Posterior vena cava (tissue), 2 donors: ENCODE results near the gene OR51V1. TPM values are rescaled to one million over a fixed set of nuclear protein-coding genes. Genes with fewer than 3 reads are reported as not detected.

ENCODE experiments used
- DNase-seq: peaks from one replicate; pipeline ENCODE4 v3.0.0-alpha.2; 2020; ENCODE audit warnings: low spot score
- intact Hi-C, 2 donors: fragments of 100-400 bp; cut with DNase I; formaldehyde crosslinking; loops; one replicate each; pipeline versions ENCODE4 v1.14.1 to v1.14.2; 2022 to 2023
- total RNA-seq, 2 donors: library from RNA; stranded (reverse); fragmentation: NEBNext Ultra II Directional; extraction: Animal tissue kit (Norgen Biotek cat#: 25700); gene quantifications; one replicate each; pipeline ENCODE4 v1.2.1, GENCODE V29; 2021
- donor health status: DM: yes; HTN: yes; CAD: no.
- donor health status: DM: yes; HTN: yes; CAD: no.

Gene OR51V1
- total RNA-seq, 2 donors from 2014 or later, result not detected

DNA sequence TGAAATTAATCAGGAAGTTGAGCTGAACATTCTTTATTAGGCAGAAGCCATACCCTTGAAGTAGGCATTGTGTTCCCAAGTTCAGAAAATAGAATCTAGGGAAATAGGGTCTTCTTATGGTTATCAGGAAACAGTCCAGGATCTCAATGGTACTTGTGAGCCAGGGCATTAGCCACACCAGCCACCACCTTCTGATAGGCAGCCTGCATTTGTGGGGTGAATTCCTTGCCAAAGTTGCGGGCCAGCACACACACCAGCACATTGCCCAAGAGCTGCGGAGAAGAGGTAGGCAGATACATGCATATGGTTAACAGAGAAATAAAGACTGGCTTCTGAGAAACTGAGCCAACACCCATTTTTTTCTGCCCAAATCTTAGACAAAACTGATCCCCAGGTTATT lies 32.3 kb upstream of the OR51V1 start:
- DNase-seq, result no peak
- intact Hi-C loops, result no loop called here

GRCh38 chr11:5232176-5232575 lies 31.7 kb upstream of the OR51V1 start:
- intact Hi-C loops, result no loop called here
- DNase-seq, result no peak

DNA sequence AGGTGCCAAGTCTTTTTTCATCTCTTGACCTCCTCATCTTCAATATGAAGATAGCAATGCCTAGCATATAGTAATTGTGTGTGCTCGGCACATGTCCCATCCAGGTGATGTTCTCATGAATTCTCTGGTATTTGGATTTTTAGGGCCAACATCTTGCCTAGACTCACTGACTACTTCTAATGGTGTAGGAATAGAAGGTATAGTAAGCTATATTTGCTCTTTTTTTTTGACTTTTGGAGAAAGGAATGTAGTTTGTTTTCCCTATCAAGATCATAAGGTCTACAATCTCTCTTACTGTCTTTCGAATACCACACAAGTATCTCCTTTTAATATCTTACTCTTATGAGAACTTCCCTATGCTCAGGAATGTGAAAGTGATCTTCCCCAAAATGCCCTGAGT lies 30.6 kb upstream of the OR51V1 start:
- no peak for DNase-seq
- intact Hi-C loops, result no loop called here

- intact Hi-C loops, result no loop called here
- DNase-seq, result no peak
Measured at GRCh38 chr11:5230266-5230665, 29.8 kb upstream of the OR51V1 start.

DNA sequence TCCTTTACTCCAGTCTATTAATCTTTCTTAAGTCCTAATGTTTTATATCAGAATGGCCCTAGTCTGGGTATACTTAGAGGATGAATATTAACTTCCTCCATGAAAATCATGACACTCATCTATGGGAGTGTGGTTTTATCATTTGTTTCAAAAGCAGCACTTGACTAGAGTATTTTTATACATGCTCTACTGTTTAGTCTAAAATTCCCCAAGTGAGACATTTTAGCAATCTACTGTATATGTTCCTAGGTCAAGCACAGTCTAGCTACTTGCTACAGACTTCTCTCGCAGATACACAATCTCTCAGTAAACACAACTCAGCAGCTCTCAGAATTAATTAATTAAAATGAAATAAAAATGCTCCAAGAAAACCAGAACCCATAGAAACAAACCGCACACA lies 29.3 kb upstream of the OR51V1 start:
- intact Hi-C loops, result no loop called here
- no peak for DNase-seq

DNA sequence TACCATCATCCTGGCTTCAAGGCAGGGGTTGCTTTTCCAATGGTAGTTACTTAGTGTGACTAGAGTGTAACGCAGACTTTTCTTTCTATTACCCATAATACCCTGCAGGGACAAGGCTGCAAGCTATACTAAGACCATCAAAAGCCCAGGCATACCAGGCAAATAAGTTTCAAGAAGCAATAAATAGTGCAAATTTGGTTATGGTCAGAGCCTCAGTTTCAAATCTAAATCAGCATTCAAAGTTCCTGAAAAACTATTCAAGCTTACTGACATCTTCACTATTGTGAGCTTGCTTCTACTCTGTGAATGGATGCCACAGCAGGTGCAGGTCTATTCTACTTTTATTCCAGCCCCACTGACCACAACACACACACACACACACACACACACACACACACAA lies 28.9 kb upstream of the OR51V1 start:
- intact Hi-C loops, result no loop called here
- no peak for DNase-seq

DNA sequence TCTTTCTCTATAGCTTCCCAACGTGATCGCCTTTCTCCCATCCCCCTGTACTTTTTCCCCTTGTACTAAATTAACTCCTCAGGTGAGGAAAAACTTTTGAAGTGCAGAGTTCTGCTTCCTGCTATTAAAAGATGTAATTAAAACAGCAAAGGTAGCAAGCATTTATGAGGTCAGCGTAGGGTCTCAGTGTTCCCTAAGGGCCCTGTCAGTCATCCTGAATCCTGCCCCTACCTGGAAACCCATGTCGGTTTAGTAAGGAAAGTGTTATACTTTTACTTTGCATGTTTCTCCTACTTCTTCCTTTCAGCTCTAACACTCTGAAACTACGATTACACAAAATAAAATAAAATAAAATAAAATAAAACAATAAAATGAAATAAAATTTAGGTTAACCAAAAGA lies 27.6 kb upstream of the OR51V1 start:
- DNase-seq, result no peak
- intact Hi-C loops, result no loop called here

- intact Hi-C loops, result no loop called here
- no peak for DNase-seq
Measured at GRCh38 chr11:5227681-5228080, 27.2 kb upstream of the OR51V1 start.

DNA sequence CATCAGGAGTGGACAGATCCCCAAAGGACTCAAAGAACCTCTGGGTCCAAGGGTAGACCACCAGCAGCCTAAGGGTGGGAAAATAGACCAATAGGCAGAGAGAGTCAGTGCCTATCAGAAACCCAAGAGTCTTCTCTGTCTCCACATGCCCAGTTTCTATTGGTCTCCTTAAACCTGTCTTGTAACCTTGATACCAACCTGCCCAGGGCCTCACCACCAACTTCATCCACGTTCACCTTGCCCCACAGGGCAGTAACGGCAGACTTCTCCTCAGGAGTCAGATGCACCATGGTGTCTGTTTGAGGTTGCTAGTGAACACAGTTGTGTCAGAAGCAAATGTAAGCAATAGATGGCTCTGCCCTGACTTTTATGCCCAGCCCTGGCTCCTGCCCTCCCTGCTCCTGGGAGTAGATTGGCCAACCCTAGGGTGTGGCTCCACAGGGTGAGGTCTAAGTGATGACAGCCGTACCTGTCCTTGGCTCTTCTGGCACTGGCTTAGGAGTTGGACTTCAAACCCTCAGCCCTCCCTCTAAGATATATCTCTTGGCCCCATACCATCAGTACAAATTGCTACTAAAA lies 26.3 kb upstream of the OR51V1 start, which contains the start of gene HBB:
Gene HBB, minus strand, starts transcription at position 340 of the 579 bp plus-strand sequence. Its CDS starts 50 bp downstream, at position 290.
- intact Hi-C loops, result no loop called here
- no peak for DNase-seq

DNA sequence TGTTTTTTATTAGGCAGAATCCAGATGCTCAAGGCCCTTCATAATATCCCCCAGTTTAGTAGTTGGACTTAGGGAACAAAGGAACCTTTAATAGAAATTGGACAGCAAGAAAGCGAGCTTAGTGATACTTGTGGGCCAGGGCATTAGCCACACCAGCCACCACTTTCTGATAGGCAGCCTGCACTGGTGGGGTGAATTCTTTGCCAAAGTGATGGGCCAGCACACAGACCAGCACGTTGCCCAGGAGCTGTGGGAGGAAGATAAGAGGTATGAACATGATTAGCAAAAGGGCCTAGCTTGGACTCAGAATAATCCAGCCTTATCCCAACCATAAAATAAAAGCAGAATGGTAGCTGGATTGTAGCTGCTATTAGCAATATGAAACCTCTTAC lies 25.0 kb upstream of the OR51V1 start:
- DNase-seq, result no peak

GRCh38 chr11:5224538-5225479 lies 24.3 kb upstream of the OR51V1 start:
- intact Hi-C loops, result no loop called here
- no peak for DNase-seq

More for the DNA sequence above, 25.0 kb upstream of the OR51V1 start:
- intact Hi-C loops, result no loop called here

DNA sequence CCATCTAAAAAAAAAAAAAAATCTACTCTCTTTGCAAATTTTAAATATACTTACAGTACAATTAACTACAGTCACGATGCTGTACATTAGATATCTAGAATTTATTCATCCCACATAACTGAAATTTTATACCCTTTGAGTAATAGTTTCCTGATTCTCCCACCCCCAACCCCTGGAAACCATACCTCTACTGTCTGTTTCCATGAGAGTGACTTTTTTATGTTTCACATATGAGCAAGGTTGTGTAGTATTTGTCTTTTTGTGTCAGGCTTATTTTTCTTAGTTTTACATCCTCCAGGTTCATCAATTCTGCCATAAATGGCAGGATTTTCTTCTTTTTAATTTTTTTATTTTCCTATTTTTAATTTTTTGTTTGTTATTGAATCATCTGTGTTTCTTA lies 23.2 kb upstream of the OR51V1 start:
- DNase-seq, result no peak
- intact Hi-C loops, result no loop called here

- no peak for DNase-seq
- intact Hi-C loops, result no loop called here
Measured at GRCh38 chr11:5223146-5223545, 22.7 kb upstream of the OR51V1 start.

- DNase-seq, result no peak
- intact Hi-C loops, result no loop called here
Measured at GRCh38 chr11:5210376-5210885, 9.9 kb upstream of the OR51V1 start.

GRCh38 chr11:5204787-5205186 lies 4.3 kb upstream of the OR51V1 start:
- no peak for DNase-seq
- intact Hi-C loops, result loop anchor here (5.0 to 10.0 kb wide), 2 partner anchors 80 to 693 kb away; no protein-coding TSS in a partner anchor

- intact Hi-C loops, result loop anchor here (5.0 to 10.0 kb wide), 2 partner anchors 81 to 694 kb away; no protein-coding TSS in a partner anchor
- no peak for DNase-seq
Measured at GRCh38 chr11:5203366-5203765, 2.9 kb upstream of the OR51V1 start.

- no peak for DNase-seq
- intact Hi-C loops, result no loop called here
Measured at GRCh38 chr11:5198285-5198684, 2.2 kb downstream of the OR51V1 start.

DNA sequence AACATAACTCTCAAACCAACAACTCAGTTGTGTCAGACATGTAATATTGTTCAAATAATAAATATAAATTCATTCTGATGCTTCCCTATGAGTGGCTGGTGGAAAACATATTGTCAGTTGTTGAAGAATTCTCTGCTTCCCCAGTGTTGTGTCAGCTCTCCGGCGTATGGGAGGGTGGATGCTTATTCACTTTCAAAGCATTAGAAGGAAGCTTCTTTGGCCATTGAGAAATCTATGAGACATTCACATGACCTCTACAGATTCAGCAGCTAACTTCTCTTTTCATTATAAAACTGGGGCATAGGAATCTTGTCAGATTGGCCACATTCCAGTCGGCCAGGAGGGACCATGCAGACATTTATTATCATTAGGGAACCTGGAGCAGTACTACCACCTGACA lies 2.9 kb downstream of the OR51V1 start:
- intact Hi-C loops, result no loop called here
- no peak for DNase-seq

- no peak for DNase-seq
- intact Hi-C loops, result no loop called here
Measured at GRCh38 chr11:5196731-5197130, 3.8 kb downstream of the OR51V1 start.

DNA sequence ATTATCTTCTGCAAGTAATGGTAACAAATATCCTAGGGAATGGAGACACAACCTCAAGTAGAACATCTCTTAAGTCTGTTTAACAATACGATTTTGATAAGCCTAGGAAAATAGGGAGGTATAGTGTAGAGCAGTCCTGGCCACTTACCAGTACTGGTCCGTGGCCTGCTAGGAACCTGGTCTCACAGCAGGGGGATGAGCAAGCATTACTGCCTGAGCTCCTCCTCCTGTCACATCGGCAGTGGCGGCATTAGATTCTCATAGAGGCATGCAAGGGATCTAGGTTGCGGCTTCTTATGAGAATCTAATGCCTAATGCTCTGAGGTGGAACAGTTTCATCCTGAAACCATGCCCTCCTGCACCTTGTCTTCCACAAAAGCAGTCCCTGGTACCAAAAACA lies 4.4 kb downstream of the OR51V1 start:
- no peak for DNase-seq
- intact Hi-C loops, result no loop called here

DNA sequence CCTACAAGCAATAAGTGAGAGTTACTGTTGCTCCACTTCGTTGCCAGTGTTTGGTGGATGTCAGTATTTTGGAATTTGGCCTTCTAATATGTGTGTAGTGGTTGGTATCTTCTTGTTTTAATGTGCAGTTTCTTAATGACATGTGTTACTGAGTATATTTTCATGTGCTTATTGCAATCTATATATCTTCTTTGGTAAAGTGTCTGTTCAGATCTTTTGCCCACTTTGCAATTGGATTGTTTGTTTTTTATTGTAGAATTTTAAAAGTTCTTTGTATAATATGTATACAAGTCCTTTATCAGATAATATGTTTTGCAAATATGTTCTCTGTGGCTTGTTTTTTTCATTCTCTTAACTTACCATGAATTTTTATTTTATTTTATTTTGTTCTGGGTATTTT lies 7.7 kb downstream of the OR51V1 start:
- intact Hi-C loops, result no loop called here
- DNase-seq, result no peak
